HUES6 (cell line): ENCODE results near the gene TTLL11.

Experiments used
- H3K27ac ChIP-seq: 2 replicates; pipeline ENCODE4 v1.7.0; 2013; ENCODE audit warnings: low read depth, mild to moderate bottlenecking, low read length, inconsistent platforms
- H3K27me3 ChIP-seq: 2 replicates; pipeline ENCODE4 v1.6.1; 2013; ENCODE audit warnings: low read length; ENCODE audit not compliant: control insufficient read depth, insufficient read depth
- H3K36me3 ChIP-seq: 2 replicates; pipeline ENCODE4 v1.6.1; 2013; ENCODE audit warnings: low read length; ENCODE audit not compliant: control insufficient read depth, insufficient read depth
- H3K4me1 ChIP-seq: 2 replicates; pipeline ENCODE4 v1.6.1; 2013; ENCODE audit warnings: low read length; ENCODE audit not compliant: control insufficient read depth, insufficient read depth
- H3K4me3 ChIP-seq: 2 replicates; pipeline ENCODE4 v1.5.1; 2013; ENCODE audit warnings: low read depth, low read length
- H3K9ac ChIP-seq: one replicate; pipeline ENCODE4 v1.6.1; 2013; ENCODE audit warnings: mild to moderate bottlenecking, low read length
- H3K9me3 ChIP-seq: 2 replicates; pipeline ENCODE4 v1.6.1; 2013; ENCODE audit warnings: low read depth, low read length; ENCODE audit not compliant: control insufficient read depth, insufficient read depth

Gene TTLL11

GRCh38 chr9:121816449-121816817 is 276.7 kb downstream of the TTLL11 start:
- Histone ChIP-seq H3K4me3 (no peak overlapping the region), H3K27me3 (0 out of 2 replicates have a peak, but pooled peaks cover 4% of the 10 kb centered on the region), H3K27ac (no peak overlapping the region), H3K9me3 (no peaks in the 10 kb centered on the region), H3K4me1 (peaks cover 89% of the 10 kb centered on the region), H3K9ac (no peak overlapping the region), H3K36me3 (no peaks in the 10 kb centered on the region)

- Histone ChIP-seq H3K9me3 (no peaks in the 10 kb centered on the region), H3K9ac (no peak overlapping the region), H3K4me3 (no peak overlapping the region), H3K36me3 (no peaks in the 10 kb centered on the region), H3K4me1 (peaks cover 84% of the 10 kb centered on the region), H3K27me3 (0 out of 2 replicates have a peak, but pooled peaks cover 4% of the 10 kb centered on the region), H3K27ac (no peak overlapping the region)
Observed at GRCh38 chr9:121815546-121816448, 277.3 kb downstream of the TTLL11 start.

DNA sequence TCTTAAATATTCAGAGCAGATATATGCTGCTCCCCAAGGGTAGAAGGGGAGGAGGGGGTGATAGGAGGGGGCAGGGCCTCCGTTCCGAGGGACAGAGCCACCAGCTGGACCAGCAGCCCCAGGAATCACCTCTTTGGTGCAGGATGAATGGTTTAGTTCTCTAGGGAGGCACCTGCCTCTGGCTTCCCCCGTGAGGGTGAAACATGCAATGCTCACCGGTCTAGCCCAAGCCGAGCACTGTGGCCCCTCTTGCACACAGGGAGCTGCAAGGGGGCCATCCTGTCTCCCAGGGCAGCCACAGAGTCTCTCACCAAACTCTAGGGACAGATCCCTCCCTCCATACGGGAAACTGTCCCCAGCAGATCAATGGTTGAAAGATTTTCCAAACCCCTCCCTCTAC is 278.0 kb downstream of the TTLL11 start:
- peaks cover 77% of the 10 kb centered on the region for H3K4me1 ChIP-seq
- H3K9me3 ChIP-seq, result no peaks in the 10 kb centered on the region
- H3K9ac ChIP-seq, result no peak overlapping the region
- no peak overlapping the region for H3K27ac ChIP-seq
- no peaks in the 10 kb centered on the region for H3K36me3 ChIP-seq
- H3K27me3 ChIP-seq, result 0 out of 2 replicates have a peak, but pooled peaks cover 4% of the 10 kb centered on the region
- no peak overlapping the region for H3K4me3 ChIP-seq

DNA sequence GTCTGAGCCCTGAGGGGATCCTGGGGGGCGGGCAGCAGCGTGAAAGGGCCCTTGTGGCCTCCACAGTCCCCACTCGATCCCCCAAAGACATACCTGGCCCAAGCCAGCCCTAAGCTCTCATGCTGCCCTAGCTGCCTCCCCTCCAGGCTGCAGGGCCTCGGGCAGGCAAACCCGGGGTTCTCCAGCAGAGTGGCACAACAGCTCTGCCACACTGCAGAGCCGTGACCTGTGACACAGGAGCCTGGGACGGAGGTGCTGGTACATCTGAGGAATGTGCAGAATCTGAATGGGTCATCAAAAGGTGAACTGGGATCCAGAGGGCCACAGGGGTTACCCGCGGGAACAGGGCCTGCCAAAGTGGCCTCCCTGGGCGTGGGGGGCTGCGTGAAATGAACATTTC is 278.5 kb downstream of the TTLL11 start:
- Histone ChIP-seq H3K36me3 (no peaks in the 10 kb centered on the region), H3K9me3 (no peaks in the 10 kb centered on the region), H3K4me3 (no peak overlapping the region), H3K27me3 (0 out of 2 replicates have a peak, but pooled peaks cover 4% of the 10 kb centered on the region), H3K9ac (no peak overlapping the region), H3K27ac (no peak overlapping the region), H3K4me1 (peaks cover 73% of the 10 kb centered on the region)

GRCh38 chr9:121813519-121814210 is 279.4 kb downstream of the TTLL11 start:
- peaks cover 64% of the 10 kb centered on the region for H3K4me1 ChIP-seq
- no peak overlapping the region for H3K9ac ChIP-seq
- 0 out of 2 replicates have a peak, but pooled peaks cover 4% of the 10 kb centered on the region for H3K27me3 ChIP-seq
- H3K27ac ChIP-seq, result no peak overlapping the region
- no peaks in the 10 kb centered on the region for H3K9me3 ChIP-seq
- no peaks in the 10 kb centered on the region for H3K36me3 ChIP-seq
- H3K4me3 ChIP-seq, result no peak overlapping the region

GRCh38 chr9:121812159-121812735 is 280.9 kb downstream of the TTLL11 start:
- H3K4me1 ChIP-seq, result peaks cover 50% of the 10 kb centered on the region
- no peak overlapping the region for H3K4me3 ChIP-seq

DNA sequence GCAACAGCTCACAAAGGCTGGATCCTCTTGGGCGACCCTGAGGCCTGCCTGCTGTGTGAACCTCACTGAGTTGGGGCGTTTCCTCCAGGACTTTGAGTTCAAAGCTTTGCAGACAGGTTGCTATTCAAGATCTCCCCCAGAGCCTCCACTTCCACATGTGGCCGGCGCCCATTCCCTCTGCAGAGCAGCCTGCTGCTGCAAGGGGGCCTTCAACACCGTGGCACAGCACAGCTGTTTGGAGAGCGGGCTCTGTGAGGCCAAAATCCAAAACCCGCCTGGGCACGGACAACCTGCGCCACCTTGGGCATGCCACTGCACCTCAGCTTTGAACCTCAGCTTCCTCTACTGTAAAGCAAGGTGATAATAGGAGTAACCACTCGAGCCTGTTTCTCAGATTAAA is 281.4 kb downstream of the TTLL11 start:
- Histone ChIP-seq H3K27ac (no peak overlapping the region), H3K9me3 (no peaks in the 10 kb centered on the region), H3K4me1 (peaks cover 45% of the 10 kb centered on the region), H3K27me3 (no peaks in the 10 kb centered on the region), H3K9ac (no peak overlapping the region), H3K36me3 (no peaks in the 10 kb centered on the region), H3K4me3 (no peak overlapping the region)

More at GRCh38 chr9:121812159-121812735, 280.9 kb downstream of the TTLL11 start:
- Histone ChIP-seq H3K9me3 (no peaks in the 10 kb centered on the region), H3K27me3 (no peaks in the 10 kb centered on the region), H3K27ac (no peak overlapping the region), H3K36me3 (no peaks in the 10 kb centered on the region), H3K9ac (no peak overlapping the region)

DNA sequence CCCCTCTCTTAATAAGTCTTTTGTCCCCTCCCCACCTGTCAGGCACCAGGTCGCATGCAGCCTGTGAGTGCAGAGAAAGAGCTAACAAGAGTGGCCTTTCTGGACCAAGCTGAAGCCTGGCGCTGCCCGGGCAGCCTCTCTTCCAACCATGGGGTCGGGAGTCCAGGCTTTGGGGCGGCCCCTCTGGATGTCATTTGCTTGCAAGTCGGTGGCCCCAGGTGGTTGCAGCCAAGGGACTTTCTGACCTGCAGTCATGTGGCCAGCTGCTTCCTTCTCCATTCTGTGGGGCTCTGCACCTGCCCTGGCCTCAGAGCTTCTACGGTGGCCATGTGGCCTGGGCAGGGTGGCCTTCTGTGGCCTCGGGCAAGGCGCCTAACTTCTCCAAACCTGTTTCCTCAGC is 282.0 kb downstream of the TTLL11 start:
- H3K27me3 ChIP-seq, result no peaks in the 10 kb centered on the region
- H3K9ac ChIP-seq, result no peak overlapping the region
- H3K4me1 ChIP-seq, result peaks cover 39% of the 10 kb centered on the region
- no peak overlapping the region for H3K4me3 ChIP-seq
- no peaks in the 10 kb centered on the region for H3K9me3 ChIP-seq
- H3K36me3 ChIP-seq, result no peaks in the 10 kb centered on the region
- H3K27ac ChIP-seq, result no peak overlapping the region

GRCh38 chr9:121810489-121810888 is 282.6 kb downstream of the TTLL11 start:
- Histone ChIP-seq H3K4me1 (peaks cover 32% of the 10 kb centered on the region), H3K27me3 (no peaks in the 10 kb centered on the region), H3K4me3 (no peak overlapping the region), H3K9ac (no peak overlapping the region), H3K9me3 (no peaks in the 10 kb centered on the region), H3K27ac (no peak overlapping the region), H3K36me3 (no peaks in the 10 kb centered on the region)

GRCh38 chr9:121809356-121810050 is 283.6 kb downstream of the TTLL11 start:
- Histone ChIP-seq H3K9ac (no peak overlapping the region), H3K27me3 (no peaks in the 10 kb centered on the region), H3K27ac (no peak overlapping the region), H3K36me3 (no peaks in the 10 kb centered on the region), H3K9me3 (peaks cover 6% of the 10 kb centered on the region; the same call in 1 of the 2 replicates), H3K4me1 (peaks cover 24% of the 10 kb centered on the region), H3K4me3 (no peak overlapping the region)
